OCI-LY1 (cell line): ENCODE results near the gene C9orf43.

Experiments
- H2AFZ ChIP-seq: fragments of 200-600 bp; sonication (generic), shearing (Covaris generic); 2 replicates; pipeline ENCODE4 v1.6.0; 2014; ENCODE audit warnings: antibody characterized with exemption, mild to moderate bottlenecking, low read length
- H3F3A ChIP-seq: fragments of 200-600 bp; sonication (generic), shearing (Covaris generic); 2 replicates; pipeline ENCODE4 v1.6.0; 2014; ENCODE audit warnings: mild to moderate bottlenecking, antibody characterized with exemption, low read length, moderate library complexity; ENCODE audit not compliant: insufficient read depth
- H3K27ac ChIP-seq: fragments of 200-600 bp; sonication (generic); 2 replicates; pipeline ENCODE4 v1.5.1; 2014; ENCODE audit warnings: low read length, mixed run types, mild to moderate bottlenecking, low read depth; ENCODE audit not compliant: poor library complexity, severe bottlenecking
- H3K27me3 ChIP-seq: fragments of 200-600 bp; sonication (generic); 2 replicates; pipeline ENCODE4 v1.6.0; 2014; ENCODE audit warnings: antibody characterized with exemption, mild to moderate bottlenecking, low read length, moderate library complexity; ENCODE audit not compliant: insufficient read depth
- H3K36me3 ChIP-seq: fragments of 200-600 bp; sonication (generic); 2 replicates; pipeline ENCODE4 v1.6.1; 2014; ENCODE audit warnings: mild to moderate bottlenecking, antibody characterized with exemption, low read length, moderate library complexity, mixed read lengths; ENCODE audit not compliant: insufficient read depth
- H3K4me1 ChIP-seq: fragments of 200-600 bp; sonication (generic); 2 replicates; pipeline ENCODE4 v1.5.1; 2014; ENCODE audit warnings: mild to moderate bottlenecking, low read length, moderate library complexity; ENCODE audit not compliant: insufficient read depth, severe bottlenecking
- H3K4me2 ChIP-seq: fragments of 200-600 bp; sonication (generic), shearing (Covaris generic); 2 replicates; pipeline ENCODE4 v1.6.1; 2014; ENCODE audit warnings: low read length
- H3K4me3 ChIP-seq: fragments of 200-600 bp; sonication (generic); 2 replicates; pipeline ENCODE4 v1.5.1; 2014; ENCODE audit warnings: low read length, low read depth, mild to moderate bottlenecking, mixed read lengths; ENCODE audit not compliant: poor library complexity, severe bottlenecking
- H3K79me2 ChIP-seq: fragments of 200-600 bp; shearing (Covaris generic); 2 replicates; pipeline ENCODE4 v1.6.1; 2016; ENCODE audit warnings: mixed run types, low read length, mixed read lengths; ENCODE audit not compliant: insufficient read depth
- H3K9ac ChIP-seq: fragments of 200-600 bp; sonication (generic), shearing (Covaris generic); 2 replicates; pipeline ENCODE4 v1.6.1; 2014; ENCODE audit warnings: mild to moderate bottlenecking, low read length, mixed read lengths
- H3K9me2 ChIP-seq: fragments of 200-600 bp; sonication (generic), shearing (Covaris generic); 2 replicates; pipeline ENCODE4 v1.6.1; 2014; ENCODE audit warnings: low read depth, mild to moderate bottlenecking, low read length, mixed read lengths
- H3K9me3 ChIP-seq: fragments of 200-600 bp; shearing (Covaris generic); 2 replicates; pipeline ENCODE4 v1.6.1; 2014; ENCODE audit warnings: low read length, mixed read lengths
- H4K20me1 ChIP-seq: fragments of 200-600 bp; sonication (generic), shearing (Covaris generic); 2 replicates; pipeline ENCODE4 v1.6.0; 2016; ENCODE audit warnings: mild to moderate bottlenecking, low read length; ENCODE audit not compliant: insufficient read depth
- CTCF ChIP-seq: fragments of 200-600 bp; sonication (generic), shearing (Covaris generic); IDR thresholded peaks from 2 replicates; pipeline ENCODE4 v1.5.1; 2017; ENCODE audit warnings: mild to moderate bottlenecking, antibody characterized with exemption, low read length, moderate library complexity, mixed read lengths
- EZH2 ChIP-seq: fragments of 200-600 bp; sonication (generic), shearing (Covaris generic); IDR thresholded peaks from 2 replicates; pipeline ENCODE4 v1.8.0; 2017; ENCODE audit warnings: borderline replicate concordance, mixed run types, mild to moderate bottlenecking, antibody characterized with exemption, low read length, moderate library complexity, mixed read lengths

C9orf43 gene

GRCh38 chr9:113456235-113456634, 45.7 kb downstream of the C9orf43 start:
- no peaks in the 10 kb centered on the region for H3K9me3 ChIP-seq
- no peaks in the 10 kb centered on the region for H3F3A ChIP-seq
- TF ChIP-seq EZH2 (no peak), CTCF (no peak)
- no peaks in the 10 kb centered on the region for H4K20me1 ChIP-seq
- no peak overlapping the region for H3K27ac ChIP-seq
- no peaks in the 10 kb centered on the region for H3K4me1 ChIP-seq
- H3K36me3 ChIP-seq = no peaks in the 10 kb centered on the region
- no peak overlapping the region for H2AFZ ChIP-seq
- no peak overlapping the region for H3K4me2 ChIP-seq
- H3K79me2 ChIP-seq = no peaks in the 10 kb centered on the region
- no peak overlapping the region for H3K4me3 ChIP-seq
- no peak overlapping the region for H3K9ac ChIP-seq
- H3K9me2 ChIP-seq = no peaks in the 10 kb centered on the region
- no peaks in the 10 kb centered on the region for H3K27me3 ChIP-seq

GRCh38 chr9:113461285-113461684, 50.7 kb downstream of the C9orf43 start:
- Histone ChIP-seq H4K20me1 (no peaks in the 10 kb centered on the region), H3K79me2 (no peaks in the 10 kb centered on the region), H3K4me1 (no peaks in the 10 kb centered on the region), H3K4me2 (no peak overlapping the region), H3K36me3 (no peaks in the 10 kb centered on the region), H3K4me3 (no peak overlapping the region), H3F3A (no peaks in the 10 kb centered on the region), H3K9me2 (no peaks in the 10 kb centered on the region), H3K9me3 (no peaks in the 10 kb centered on the region), H2AFZ (no peak overlapping the region), H3K9ac (no peak overlapping the region), H3K27ac (no peak overlapping the region), H3K27me3 (no peaks in the 10 kb centered on the region)
- TF ChIP-seq CTCF = no peak
- no peak for TF ChIP-seq EZH2

GRCh38 chr9:113461943-113462342, 51.4 kb downstream of the C9orf43 start:
- H3K4me1 ChIP-seq = no peaks in the 10 kb centered on the region
- no peak for TF ChIP-seq EZH2
- no peak for TF ChIP-seq CTCF
- H3K9me3 ChIP-seq = no peaks in the 10 kb centered on the region
- no peak overlapping the region for H3K27ac ChIP-seq
- no peaks in the 10 kb centered on the region for H3K27me3 ChIP-seq
- no peaks in the 10 kb centered on the region for H3K9me2 ChIP-seq
- H3K36me3 ChIP-seq = no peaks in the 10 kb centered on the region
- no peak overlapping the region for H2AFZ ChIP-seq
- no peaks in the 10 kb centered on the region for H3K79me2 ChIP-seq
- no peaks in the 10 kb centered on the region for H3F3A ChIP-seq
- no peak overlapping the region for H3K4me3 ChIP-seq
- H3K9ac ChIP-seq = no peak overlapping the region
- H4K20me1 ChIP-seq = no peaks in the 10 kb centered on the region
- no peak overlapping the region for H3K4me2 ChIP-seq
